K562 treated with DMSO at 1 percent for 24 hours (cell line): ENCODE data around the gene MLKL. TPM values are rescaled to one million over a fixed set of nuclear protein-coding genes. Genes with fewer than 3 reads are reported as not detected.

Source experiments
- total RNA-seq: library from RNA; unstranded; fragments of 300-600 nt; gene quantifications from 2 replicates; pipeline ENCODE4 v1.2.3, GENCODE V29; 2022; ENCODE audit warnings: low read depth; ENCODE audit not compliant: insufficient read depth

Gene MLKL
- total RNA-seq: 7.2 and 7.4 TPM in 2 replicates

GRCh38 chr16:74700438-74701225 lies at the start of gene MLKL:
Gene MLKL, minus strand, starts transcription at chr16:74700862. Its CDS starts 5,105 bp downstream, at chr16:74695757.

GRCh38 chr16:74666425-74667254 lies 34.0 kb downstream of the MLKL start, which contains the start of gene RFWD3:
Gene RFWD3, minus strand, starts transcription at chr16:74666877. Its CDS starts 5,428 bp downstream, at chr16:74661449.

Other genes starting within 250 kb of the MLKL start
- 26.6 and 29.2 TPM in 2 replicates for gene GLG1, start 93.7 kb downstream of the MLKL start, total RNA-seq
- gene RFWD3, start 34.0 kb downstream of the MLKL start, total RNA-seq: 43.4 and 47.4 TPM in 2 replicates
- not detected in 2 replicates for gene FA2H, start 74.0 kb upstream of the MLKL start, total RNA-seq